Duodenal mucosa (tissue), 2 donors: Measurements from ENCODE around the gene PTPRA.
"Not testable (repeated sequence)": the region's sequence is repeated elsewhere in the genome, so short reads cannot be mapped to it uniquely, and the experiment has no call there.

Source experiments
- H3K27ac ChIP-seq: one replicate; pipeline ENCODE4 v1.7.0; 2013; ENCODE audit warnings: low read depth, low read length
- H3K27me3 ChIP-seq, 2 donors: one replicate each; pipeline ENCODE4 v1.7.0; 2013; ENCODE audit warnings: low read length in 2 of 2, control low read depth in 1 of 2; ENCODE audit not compliant: insufficient read depth in 2 of 2, control insufficient read depth in 1 of 2
- H3K36me3 ChIP-seq, 2 donors: one replicate each; pipeline ENCODE4 v1.7.0; 2013; ENCODE audit warnings: low read length in 2 of 2, control low read depth in 1 of 2; ENCODE audit not compliant: insufficient read depth in 2 of 2, control insufficient read depth in 1 of 2
- H3K4me1 ChIP-seq, 2 donors: one replicate each; pipeline ENCODE4 v1.7.0; 2013; ENCODE audit warnings: low read length in 2 of 2, control low read depth in 1 of 2; ENCODE audit not compliant: insufficient read depth in 2 of 2, control insufficient read depth in 1 of 2
- H3K4me3 ChIP-seq, 2 donors: one replicate each; pipeline ENCODE4 v1.7.0; 2013; ENCODE audit warnings: low read length in 2 of 2, low read depth in 1 of 2
- H3K9ac ChIP-seq, 2 donors: one replicate each; pipeline ENCODE4 v1.7.0; 2013; ENCODE audit warnings: low read length in 2 of 2, low read depth in 1 of 2
- H3K9me3 ChIP-seq, 2 donors: one replicate each; pipeline ENCODE4 v1.7.0; 2013; ENCODE audit warnings: low read length in 2 of 2, control low read depth in 1 of 2; ENCODE audit not compliant: control insufficient read depth in 1 of 2

The PTPRA gene

GRCh38 chr20:2888224-2888955, 15.1 kb downstream of the PTPRA start:
- no peaks in the 10 kb centered on the region for H3K9me3 ChIP-seq
- no peak overlapping the region for H3K9ac ChIP-seq
- H3K27ac ChIP-seq: no peak overlapping the region
- no peaks in the 10 kb centered on the region for H3K36me3 ChIP-seq
- H3K27me3 ChIP-seq: no peaks in the 10 kb centered on the region
- H3K4me3 ChIP-seq: no peak overlapping the region
- peaks cover 0 to 6% of the 10 kb centered on the region in 2 donors for H3K4me1 ChIP-seq

- no peaks in the 10 kb centered on the region for H3K27me3 ChIP-seq
- H3K4me3 ChIP-seq: no peak overlapping the region
- no peaks in the 10 kb centered on the region for H3K9me3 ChIP-seq
- no peak overlapping the region for H3K27ac ChIP-seq
- H3K9ac ChIP-seq: no peak overlapping the region
- peaks cover 0 to 6% of the 10 kb centered on the region in 2 donors for H3K4me1 ChIP-seq
- no peaks in the 10 kb centered on the region for H3K36me3 ChIP-seq
Observed at GRCh38 chr20:2889209-2889608, 15.9 kb downstream of the PTPRA start.

- no peak overlapping the region for H3K27ac ChIP-seq
- H3K4me3 ChIP-seq: no peak overlapping the region
- no peak overlapping the region for H3K9ac ChIP-seq
- H3K4me1 ChIP-seq: peaks cover 0 to 6% of the 10 kb centered on the region in 2 donors
- H3K36me3 ChIP-seq: no peaks in the 10 kb centered on the region
- H3K27me3 ChIP-seq: no peaks in the 10 kb centered on the region
- H3K9me3 ChIP-seq: no peaks in the 10 kb centered on the region
Observed at GRCh38 chr20:2889797-2890196, 16.5 kb downstream of the PTPRA start.

- Histone ChIP-seq H3K9me3 (no peaks in the 10 kb centered on the region), H3K4me3 (no peak overlapping the region), H3K27ac (no peak overlapping the region), H3K36me3 (no peaks in the 10 kb centered on the region), H3K9ac (no peak overlapping the region), H3K27me3 (no peaks in the 10 kb centered on the region), H3K4me1 (peaks cover 0 to 6% of the 10 kb centered on the region in 2 donors)
Observed at GRCh38 chr20:2890742-2891141, 17.5 kb downstream of the PTPRA start.

- H3K4me3 ChIP-seq: no peak overlapping the region
- no peaks in the 10 kb centered on the region for H3K9me3 ChIP-seq
- no peak overlapping the region for H3K9ac ChIP-seq
- peaks cover 0 to 6% of the 10 kb centered on the region in 2 donors for H3K4me1 ChIP-seq
- no peak overlapping the region for H3K27ac ChIP-seq
- H3K27me3 ChIP-seq: no peaks in the 10 kb centered on the region
- no peaks in the 10 kb centered on the region for H3K36me3 ChIP-seq
Observed at GRCh38 chr20:2891343-2891742, 18.1 kb downstream of the PTPRA start.

GRCh38 chr20:2892376-2892775, 19.1 kb downstream of the PTPRA start:
- Histone ChIP-seq H3K27ac (no peak overlapping the region), H3K4me1 (peaks cover 0 to 6% of the 10 kb centered on the region in 2 donors), H3K4me3 (no peak overlapping the region), H3K36me3 (no peaks in the 10 kb centered on the region), H3K9me3 (no peaks in the 10 kb centered on the region), H3K27me3 (no peaks in the 10 kb centered on the region), H3K9ac (no peak overlapping the region)

- Histone ChIP-seq H3K36me3 (no peaks in the 10 kb centered on the region), H3K9ac (no peak overlapping the region), H3K4me1 (peaks cover 0 to 6% of the 10 kb centered on the region in 2 donors), H3K9me3 (no peaks in the 10 kb centered on the region), H3K27ac (no peak overlapping the region), H3K4me3 (no peak overlapping the region), H3K27me3 (no peaks in the 10 kb centered on the region)
Observed at GRCh38 chr20:2894221-2894620, 20.9 kb downstream of the PTPRA start.

- not testable (repeated sequence) for H3K9me3 ChIP-seq, H3K9ac ChIP-seq, H3K36me3 ChIP-seq, H3K4me1 ChIP-seq, H3K27me3 ChIP-seq, H3K27ac ChIP-seq, H3K4me3 ChIP-seq
Observed at GRCh38 chr20:2895154-2895553, 21.9 kb downstream of the PTPRA start.

GRCh38 chr20:2899243-2899642, 26.0 kb downstream of the PTPRA start:
- H3K4me1 ChIP-seq: no peaks in the 10 kb centered on the region
- H3K27ac ChIP-seq: no peak overlapping the region
- no peak overlapping the region for H3K9ac ChIP-seq
- no peaks in the 10 kb centered on the region for H3K9me3 ChIP-seq
- H3K4me3 ChIP-seq: no peak overlapping the region
- H3K36me3 ChIP-seq: no peaks in the 10 kb centered on the region
- no peaks in the 10 kb centered on the region for H3K27me3 ChIP-seq

- Histone ChIP-seq H3K4me1 (no peaks in the 10 kb centered on the region), H3K27ac (no peak overlapping the region), H3K36me3 (no peaks in the 10 kb centered on the region), H3K9me3 (no peaks in the 10 kb centered on the region), H3K9ac (no peak overlapping the region), H3K27me3 (no peaks in the 10 kb centered on the region), H3K4me3 (no peak overlapping the region)
Observed at GRCh38 chr20:2900845-2901592, 27.7 kb downstream of the PTPRA start.
